Thyroid gland (tissue), 4 donors: Measurements from ENCODE around the gene SV2B. TPM values are rescaled to one million over a fixed set of nuclear protein-coding genes. Genes with fewer than 3 reads are reported as not detected.

Experiments used
- DNase-seq, 2 donors: peaks; one replicate each; pipeline ENCODE4 v3.0.0-alpha.2; 2019
- H3K27ac ChIP-seq, 3 donors: fragments of 200-600 bp; sonication (generic); 1 replicate in 2 of 3; 2 replicates in 1 of 3; pipeline ENCODE4 v1.5.1; 2016 to 2019; ENCODE audit warnings: mild to moderate bottlenecking in 1 of 3, moderate library complexity in 1 of 3
- H3K27me3 ChIP-seq: fragments of 200-600 bp; sonication (generic); one replicate; pipeline ENCODE4 v1.5.1; 2019
- H3K36me3 ChIP-seq, 2 donors: fragments of 200-600 bp; sonication (generic); one replicate each; pipeline ENCODE4 v1.5.1; 2016 to 2019
- H3K4me1 ChIP-seq, 2 donors: fragments of 200-600 bp; sonication (generic); one replicate each; pipeline ENCODE4 v1.5.1; 2017 to 2019
- H3K4me3 ChIP-seq, 3 donors: fragments of 200-600 bp; sonication (generic); replicated peaks in 1 of 3; 1 replicate in 2 of 3; 2 replicates in 1 of 3; pipeline ENCODE4 v1.5.1; 2016; ENCODE audit warnings: mild to moderate bottlenecking in 1 of 3
- H3K9me3 ChIP-seq: fragments of 200-600 bp; sonication (generic); one replicate; pipeline ENCODE4 v1.5.1; 2017
- POLR2A ChIP-seq, 2 donors: fragments of 450-650 bp; IDR thresholded peaks; one replicate each; pipeline ENCODE4 v1.6.1; 2017; ENCODE audit warnings: antibody characterized with exemption in 2 of 2, mild to moderate bottlenecking in 2 of 2, moderate library complexity in 1 of 2
- WGBS, 2 donors: methylation state at CpG; one replicate each; pipeline ENCODE4 v1.1.5; 2017; 5-methylcytosine and 5-hydroxymethylcytosine counted together
- intact Hi-C: fragments of 100-400 bp; cut with DNase I; formaldehyde crosslinking; loops from one replicate; pipeline ENCODE4 v1.15.1; 2023
- total RNA-seq, 4 donors: library from RNA; depleted of rRNA; stranded (reverse); fragments of >200 nt; gene quantifications; one replicate each; pipeline ENCODE4 v1.2.3, GENCODE V29; 2016
- TF ChIP-seq, protein P1 (sequence below), 6 experiments: fragments of 200-600 bp in 3 of 6; fragments of 450-650 bp in 3 of 6; sonication (generic) in 3 of 6; IDR thresholded peaks; one replicate each; pipeline ENCODE4 v1.5.1; 2016 to 2019; ENCODE audit warnings: antibody characterized with exemption in 6 of 6, mild to moderate bottlenecking in 2 of 6, inconsistent platforms in 1 of 6, moderate library complexity in 1 of 6

SV2B gene
- total RNA-seq, 4 donors from 2014 or later = 0.83 to 3.9 (median 2.2) TPM

DNA sequence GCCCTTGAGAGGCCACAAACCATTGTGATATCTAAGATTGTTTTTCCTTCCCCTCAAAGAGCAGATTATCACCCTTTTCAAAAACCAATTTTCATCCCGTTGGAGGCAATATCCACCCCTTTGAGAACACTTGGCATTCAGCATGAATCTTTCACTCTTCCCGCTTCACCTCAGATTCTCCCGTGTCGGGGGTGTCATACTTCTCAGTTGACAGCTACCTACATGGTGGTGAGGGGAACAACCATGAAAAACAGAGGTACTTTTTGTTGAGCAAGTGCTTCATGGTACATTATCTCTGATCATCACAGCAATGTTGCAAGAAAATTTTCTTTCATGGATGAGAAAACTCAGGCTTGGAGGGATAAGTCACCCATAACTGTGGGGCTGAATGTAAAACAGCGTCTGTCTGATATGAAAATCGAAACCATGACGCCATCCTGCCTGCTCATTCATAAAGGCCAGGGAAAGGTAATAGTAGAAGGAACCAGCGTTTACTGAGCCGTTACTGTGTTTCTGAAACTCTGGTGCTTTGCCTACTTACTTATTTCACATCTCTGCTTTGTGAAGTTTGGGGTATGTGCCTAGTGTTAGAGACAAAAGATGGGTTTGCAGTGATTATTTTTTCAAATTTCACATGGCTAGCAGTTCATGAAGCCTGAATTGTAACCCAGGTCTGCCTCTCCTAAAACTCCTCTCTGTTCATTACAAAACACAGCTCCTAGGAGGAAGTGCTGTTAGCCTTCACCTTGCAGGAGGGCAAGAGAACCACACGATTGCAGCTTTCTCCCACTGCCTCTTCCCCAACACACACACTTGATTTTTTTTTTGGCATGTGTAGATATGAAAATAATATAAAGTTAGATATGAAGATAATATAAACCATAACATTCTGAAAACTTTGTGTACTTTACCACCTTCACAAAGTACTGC, 35.4 kb downstream of the SV2B start:
- Histone ChIP-seq H3K27ac (no peak overlapping the region), H3K4me1 (no peaks in the 10 kb centered on the region), H3K27me3 (no peaks in the 10 kb centered on the region), H3K36me3 (no peaks in the 10 kb centered on the region), H3K9me3 (no peaks in the 10 kb centered on the region), H3K4me3 (no peak overlapping the region)
- TF ChIP-seq POLR2A (IDR thresholded peaks at IDR 0.05) = no peak
- TF ChIP-seq, protein P1, sequence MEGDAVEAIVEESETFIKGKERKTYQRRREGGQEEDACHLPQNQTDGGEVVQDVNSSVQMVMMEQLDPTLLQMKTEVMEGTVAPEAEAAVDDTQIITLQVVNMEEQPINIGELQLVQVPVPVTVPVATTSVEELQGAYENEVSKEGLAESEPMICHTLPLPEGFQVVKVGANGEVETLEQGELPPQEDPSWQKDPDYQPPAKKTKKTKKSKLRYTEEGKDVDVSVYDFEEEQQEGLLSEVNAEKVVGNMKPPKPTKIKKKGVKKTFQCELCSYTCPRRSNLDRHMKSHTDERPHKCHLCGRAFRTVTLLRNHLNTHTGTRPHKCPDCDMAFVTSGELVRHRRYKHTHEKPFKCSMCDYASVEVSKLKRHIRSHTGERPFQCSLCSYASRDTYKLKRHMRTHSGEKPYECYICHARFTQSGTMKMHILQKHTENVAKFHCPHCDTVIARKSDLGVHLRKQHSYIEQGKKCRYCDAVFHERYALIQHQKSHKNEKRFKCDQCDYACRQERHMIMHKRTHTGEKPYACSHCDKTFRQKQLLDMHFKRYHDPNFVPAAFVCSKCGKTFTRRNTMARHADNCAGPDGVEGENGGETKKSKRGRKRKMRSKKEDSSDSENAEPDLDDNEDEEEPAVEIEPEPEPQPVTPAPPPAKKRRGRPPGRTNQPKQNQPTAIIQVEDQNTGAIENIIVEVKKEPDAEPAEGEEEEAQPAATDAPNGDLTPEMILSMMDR (IDR thresholded peaks at IDR 0.05) = no peak
- WGBS, 2 donors = 82 to 85% methylated on average over 10 of the region's 10 CpGs
- intact Hi-C loops = no loop called here
- no peak for DNase-seq

DNA sequence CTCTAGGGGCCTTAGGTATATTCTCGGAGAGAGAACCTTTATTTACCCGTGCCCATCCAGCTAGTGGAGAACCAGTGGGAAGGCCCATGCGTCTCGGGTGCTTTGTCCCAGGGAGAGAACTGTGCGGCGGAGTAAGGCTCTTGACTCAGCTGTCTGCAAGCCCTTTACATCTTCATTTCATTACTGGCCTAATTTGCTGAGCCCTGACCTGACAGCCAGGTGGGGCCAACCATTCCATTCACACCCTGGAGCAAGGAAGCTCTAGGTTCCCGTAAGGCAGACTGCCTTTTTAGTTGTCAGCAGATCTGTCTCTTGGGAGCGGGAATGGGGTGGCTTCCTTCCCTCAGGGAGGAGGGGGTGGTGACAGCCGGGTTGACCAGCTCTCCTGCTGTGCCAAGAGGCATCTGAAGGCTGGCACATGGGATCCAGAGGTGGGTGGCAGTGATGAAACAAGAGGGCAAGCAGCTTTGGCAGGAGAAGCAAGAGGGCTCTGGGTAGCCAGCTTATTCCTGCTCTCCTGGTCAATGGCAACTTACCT, 36.4 kb downstream of the SV2B start:
- 68 to 82% methylated on average over 9 of the region's 9 CpGs for WGBS, 2 donors

DNA sequence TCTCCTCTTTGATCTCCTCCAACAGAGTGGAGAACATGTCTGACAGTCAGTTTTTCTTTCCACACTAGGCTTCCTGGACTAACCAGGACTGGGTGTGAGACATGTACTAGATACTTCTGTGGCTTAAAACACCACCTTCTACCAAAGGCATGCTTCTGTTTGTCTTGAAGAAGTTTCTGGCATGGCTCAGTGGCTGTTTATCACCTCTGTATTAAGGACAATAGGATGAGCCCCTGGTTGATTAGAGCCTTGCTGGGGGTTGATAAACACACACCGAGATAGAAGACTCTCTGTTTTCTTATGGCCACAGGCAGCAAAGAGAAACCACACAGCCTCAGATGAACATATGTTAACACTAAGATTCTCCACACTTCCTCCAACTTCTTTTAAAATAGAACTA, 40.5 kb downstream of the SV2B start:
- Histone ChIP-seq H3K36me3 (no peaks in the 10 kb centered on the region), H3K27ac (no peak overlapping the region), H3K4me1 (no peaks in the 10 kb centered on the region), H3K27me3 (no peaks in the 10 kb centered on the region), H3K9me3 (no peaks in the 10 kb centered on the region), H3K4me3 (no peak overlapping the region)
- TF ChIP-seq POLR2A (IDR thresholded peaks at IDR 0.05) = no peak
- TF ChIP-seq, protein P1 (IDR thresholded peaks at IDR 0.05) = no peak
- no peak for DNase-seq
- 21 to 27% methylated on average over 1 of the region's 1 CpG for WGBS, 2 donors
- intact Hi-C loops = no loop called here

More for the DNA sequence above, 36.4 kb downstream of the SV2B start:
- TF ChIP-seq, protein P1 (IDR thresholded peaks at IDR 0.05) = no peak
- no peak for TF ChIP-seq POLR2A (IDR thresholded peaks at IDR 0.05)
- intact Hi-C loops = no loop called here
- no peak overlapping the region for H3K4me3 ChIP-seq
- no peaks in the 10 kb centered on the region for H3K36me3 ChIP-seq
- H3K9me3 ChIP-seq = no peaks in the 10 kb centered on the region
- H3K4me1 ChIP-seq = no peaks in the 10 kb centered on the region
- no peak overlapping the region for H3K27ac ChIP-seq
- H3K27me3 ChIP-seq = no peaks in the 10 kb centered on the region
- no peak for DNase-seq

DNA sequence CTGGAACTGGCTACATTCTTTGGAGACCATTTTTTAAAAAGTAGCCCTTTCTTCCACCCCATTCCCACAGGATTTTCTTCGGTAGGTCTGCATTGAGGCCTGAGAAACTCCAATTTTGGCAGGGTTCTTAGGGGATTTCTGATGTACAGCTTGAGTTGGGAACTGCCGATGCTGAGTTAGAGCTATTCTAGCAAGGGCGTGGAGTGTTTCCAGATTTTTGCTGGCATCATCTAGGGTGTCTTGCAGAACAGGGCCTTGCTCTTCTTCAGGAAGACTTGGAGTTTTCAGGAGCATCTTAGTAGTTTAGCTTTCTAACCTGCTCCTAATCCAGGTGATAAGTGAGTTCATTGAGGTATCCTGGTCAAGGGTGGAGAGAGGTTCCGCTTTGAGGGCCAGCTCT, 41.0 kb downstream of the SV2B start:
- TF ChIP-seq, protein P1 (IDR thresholded peaks at IDR 0.05) = no peak
- no peak for TF ChIP-seq POLR2A (IDR thresholded peaks at IDR 0.05)
- H3K27ac ChIP-seq = no peak overlapping the region
- no peak overlapping the region for H3K4me3 ChIP-seq
- no peak for DNase-seq
- H3K4me1 ChIP-seq = no peaks in the 10 kb centered on the region
- no peaks in the 10 kb centered on the region for H3K36me3 ChIP-seq
- 78 to 85% methylated on average over 4 of the region's 4 CpGs for WGBS, 2 donors
- H3K27me3 ChIP-seq = no peaks in the 10 kb centered on the region
- no peaks in the 10 kb centered on the region for H3K9me3 ChIP-seq
- intact Hi-C loops = no loop called here
